PC-9 (cell line): ENCODE data around the gene JAGN1. TPM values are rescaled to one million over a fixed set of nuclear protein-coding genes. Genes with fewer than 3 reads are reported as not detected.
"Not testable (repeated sequence)": the region's sequence is repeated elsewhere in the genome, so short reads cannot be mapped to it uniquely, and the experiment has no call there.

ENCODE experiments used
- BruUV-seq: library from RNA; stranded (reverse); fragments of 400-500 nt; replicated peaks from 2 replicates; lab custom pipeline; 2021; lab: Mats Ljungman, UMichigan
- CTCF ChIA-PET: fragments of 300-600 bp; sonication (Branson Sonifier 250); formaldehyde crosslinking; loops from one replicate; lab custom pipeline; 2022; ENCODE audit warnings: antibody characterized with exemption; lab: Charles Lee
- POLR2A ChIA-PET: fragments of 300-600 bp; sonication (Branson Sonifier 250); formaldehyde crosslinking; loops from one replicate; lab custom pipeline; 2022; ENCODE audit warnings: antibody characterized with exemption; ENCODE audit not compliant: unreplicated experiment; lab: Charles Lee
- DNase-seq, 2 experiments: peaks; one replicate each; pipeline versions ENCODE4 v3.0.0 to v3.0.0-alpha.2; 2015 to 2022; ENCODE audit warnings: mixed read lengths in 1 of 2
- H2AFZ ChIP-seq: fragments of 200-600 bp; sonication (generic); 2 replicates; pipeline ENCODE4 v1.8.1; 2017; ENCODE audit warnings: antibody characterized with exemption
- H3F3A ChIP-seq: fragments of 200-600 bp; sonication (generic); 2 replicates; pipeline ENCODE4 v1.8.1; 2017; ENCODE audit warnings: antibody characterized with exemption, mild to moderate bottlenecking, low read depth; ENCODE audit not compliant: insufficient read depth
- H3K27ac ChIP-seq: fragments of 200-600 bp; sonication (generic); 2 replicates; pipeline ENCODE4 v1.6.1; 2016; ENCODE audit warnings: mixed run types
- H3K27me3 ChIP-seq: fragments of 200-600 bp; sonication (generic); 2 replicates; pipeline ENCODE4 v1.6.1; 2016; ENCODE audit warnings: low read depth, mixed run types; ENCODE audit not compliant: insufficient read depth
- H3K36me3 ChIP-seq: fragments of 200-600 bp; sonication (generic); 2 replicates; pipeline ENCODE4 v1.6.1; 2016; ENCODE audit warnings: low read depth, mixed run types
- H3K4me1 ChIP-seq: fragments of 200-600 bp; sonication (generic); replicated peaks from 2 replicates; pipeline ENCODE4 v1.6.1; 2016; ENCODE audit warnings: mixed run types; ENCODE audit not compliant: insufficient read depth
- H3K4me2 ChIP-seq: fragments of 200-600 bp; sonication (generic); 2 replicates; pipeline ENCODE4 v1.6.1; 2017; ENCODE audit warnings: mixed run types
- H3K4me3 ChIP-seq: fragments of 200-600 bp; sonication (generic); 2 replicates; pipeline ENCODE4 v1.6.1; 2016; ENCODE audit warnings: mixed run types
- H3K79me2 ChIP-seq: fragments of 200-600 bp; sonication (generic); 2 replicates; pipeline ENCODE4 v1.6.1; 2017; ENCODE audit warnings: low read depth, mixed run types
- H3K9me2 ChIP-seq: fragments of 200-600 bp; sonication (generic); 2 replicates; pipeline ENCODE4 v1.8.1; 2017; ENCODE audit warnings: mild to moderate bottlenecking; ENCODE audit not compliant: insufficient read depth
- H3K9me3 ChIP-seq: fragments of 200-600 bp; sonication (generic); 2 replicates; pipeline ENCODE4 v1.8.1; 2016; ENCODE audit warnings: low read depth; ENCODE audit not compliant: insufficient read depth
- H4K20me1 ChIP-seq: fragments of 200-600 bp; sonication (generic); 2 replicates; pipeline ENCODE4 v1.8.1; 2017; ENCODE audit not compliant: insufficient read depth
- CTCF ChIP-seq: fragments of 200-600 bp; sonication (generic); conservative IDR thresholded peaks from 2 replicates; pipeline ENCODE4 v1.6.1; 2017; ENCODE audit warnings: mixed run types, antibody characterized with exemption, mild to moderate bottlenecking, moderate library complexity
- EZH2 ChIP-seq: fragments of 200-600 bp; sonication (generic); IDR thresholded peaks from 2 replicates; pipeline ENCODE4 v1.8.0; 2017; ENCODE audit warnings: antibody characterized with exemption, low read depth
- intact Hi-C: fragments of 100-400 bp; cut with micrococcal nuclease; formaldehyde crosslinking; loops from one replicate; pipeline ENCODE4 v1.10.0; 2022; ENCODE audit not compliant: unreplicated experiment
- total RNA-seq: library from RNA; stranded (reverse); gene quantifications from 2 replicates; pipeline ENCODE4 v1.2.3, GENCODE V29; 2021

JAGN1 gene
- total RNA-seq, 1 experiment from 2014 or later = 52.4 TPM

GRCh38 chr3:9846231-9846630 is 44.2 kb upstream of the JAGN1 start:
- Histone ChIP-seq H2AFZ (no peak overlapping the region), H3K9me3 (no peaks in the 10 kb centered on the region), H3K4me1 (peaks cover 27% of the 10 kb centered on the region), H3K9me2 (no peaks in the 10 kb centered on the region), H3K27ac (no peak overlapping the region), H3K4me3 (no peak overlapping the region), H3K36me3 (peaks cover 6% of the 10 kb centered on the region), H3K79me2 (peaks cover 15% of the 10 kb centered on the region), H4K20me1 (no peaks in the 10 kb centered on the region; the same call in 1 of the 2 replicates), H3K4me2 (no peak overlapping the region), H3F3A (peaks cover 15% of the 10 kb centered on the region), H3K27me3 (no peaks in the 10 kb centered on the region)
- intact Hi-C loops = no loop called here
- POLR2A ChIA-PET = no interaction called here
- CTCF ChIA-PET = interaction anchor here (0.7 kb wide), 1 partner anchor 360 kb away, joined by 6 read pairs; no protein-coding TSS in a partner anchor
- no peak for DNase-seq
- BruUV-seq = no TSS peak
- TF ChIP-seq CTCF = no peak
- no peak for TF ChIP-seq EZH2

GRCh38 chr3:9846931-9847488 is 43.4 kb upstream of the JAGN1 start:
- no TSS peak for BruUV-seq
- POLR2A ChIA-PET = no interaction called here

GRCh38 chr3:9847870-9848269 is 42.5 kb upstream of the JAGN1 start:
- H3K79me2 ChIP-seq, H3K4me2 ChIP-seq, H3K36me3 ChIP-seq, CTCF ChIA-PET, H4K20me1 ChIP-seq, H3K9me3 ChIP-seq, H3K4me3 ChIP-seq, POLR2A ChIA-PET, BruUV-seq, H3K27ac ChIP-seq, H3K9me2 ChIP-seq, H3K27me3 ChIP-seq, H2AFZ ChIP-seq: not testable (repeated sequence)
- peaks cover 21% of the 10 kb centered on the region for H3K4me1 ChIP-seq
- peaks cover 11% of the 10 kb centered on the region for H3F3A ChIP-seq
- peak in 1 of 2 experiments; percentile 43 for DNase-seq
- intact Hi-C loops = loop anchor here (2.0 kb wide), 2 partner anchors 85 to 99 kb away; partner anchors contain the start of gene CRELD1

More at GRCh38 chr3:9846931-9847488, 43.4 kb upstream of the JAGN1 start:
- peaks cover 15% of the 10 kb centered on the region for H3F3A ChIP-seq
- no peak for TF ChIP-seq EZH2
- no peak for TF ChIP-seq CTCF
- H3K4me1 ChIP-seq = peaks cover 28% of the 10 kb centered on the region
- H3K79me2 ChIP-seq = peaks cover 11% of the 10 kb centered on the region
- H3K27me3 ChIP-seq = no peaks in the 10 kb centered on the region
- no peak overlapping the region for H3K4me2 ChIP-seq
- no peak overlapping the region for H2AFZ ChIP-seq
- DNase-seq = no peak
- no peaks in the 10 kb centered on the region for H3K9me2 ChIP-seq
- H4K20me1 ChIP-seq = no peaks in the 10 kb centered on the region; the same call in 1 of the 2 replicates
- H3K9me3 ChIP-seq = no peaks in the 10 kb centered on the region
- no peak overlapping the region for H3K4me3 ChIP-seq
- H3K36me3 ChIP-seq = no peaks in the 10 kb centered on the region
- no peak overlapping the region for H3K27ac ChIP-seq
- CTCF ChIA-PET = interaction anchor here (0.6 kb wide), 1 partner anchor 319 kb away, joined by 3 read pairs; no protein-coding TSS in a partner anchor
- intact Hi-C loops = no loop called here
